Measurements from ENCODE around the gene TTC31.
"Not testable (repeated sequence)": the region's sequence is repeated elsewhere in the genome, so short reads cannot be mapped to it uniquely, and the experiment has no call there.

DNA sequence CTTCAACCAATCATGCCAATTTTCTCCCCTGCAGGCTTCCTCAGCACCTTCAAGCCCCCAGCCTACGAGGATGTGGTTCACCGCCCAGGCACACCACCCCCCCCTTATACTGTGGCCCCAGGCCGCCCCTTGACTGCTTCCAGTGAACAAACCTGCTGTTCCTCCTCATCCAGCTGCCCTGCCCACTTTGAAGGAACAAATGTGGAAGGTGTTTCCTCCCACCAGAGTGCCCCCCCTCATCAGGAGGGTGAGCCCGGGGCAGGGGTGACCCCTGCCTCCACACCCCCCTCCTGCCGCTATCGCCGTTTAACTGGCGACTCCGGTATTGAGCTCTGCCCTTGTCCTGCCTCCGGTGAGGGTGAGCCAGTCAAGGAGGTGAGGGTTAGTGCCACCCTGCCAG is 22.7 kb upstream of the TTC31 start:
- TF ChIP-seq POLR2AphosphoS5, POLR2A (IDR thresholded peaks at IDR 0.05): not testable (repeated sequence)
